Astrocyte (in vitro differentiated cells and primary cell): Measurements from ENCODE around the gene HTR7. TPM values are rescaled to one million over a fixed set of nuclear protein-coding genes. Genes with fewer than 3 reads are reported as not detected.

ENCODE experiments used
- DNase-seq: peaks from one replicate; pipeline ENCODE4 v3.0.0-alpha.2; 2010; ENCODE audit warnings: low read depth
- FAIRE-seq: peaks from 2 replicates; lab custom pipeline; 2011; peaks lifted over from hg19 to GRCh38; lab: Jason Lieb, UNC
- H2AFZ ChIP-seq: 2 replicates; pipeline ENCODE4 v1.6.0; 2012; ENCODE audit warnings: low read depth, low read length, inconsistent platforms
- H3K27ac ChIP-seq: 2 replicates; pipeline ENCODE4 v1.5.1; 2011; ENCODE audit warnings: low read depth, low read length, inconsistent platforms
- H3K27me3 ChIP-seq: 2 replicates; pipeline ENCODE4 v1.6.0; 2011; ENCODE audit warnings: low read length, inconsistent platforms; ENCODE audit not compliant: insufficient read depth
- H3K36me3 ChIP-seq: 2 replicates; pipeline ENCODE4 v1.5.1; 2011; ENCODE audit warnings: low read length, inconsistent platforms; ENCODE audit not compliant: insufficient read depth
- H3K4me1 ChIP-seq: 2 replicates; pipeline ENCODE4 v1.5.1; 2011; ENCODE audit warnings: low read length, inconsistent platforms; ENCODE audit not compliant: insufficient read depth
- H3K4me2 ChIP-seq: 2 replicates; pipeline ENCODE4 v1.6.0; 2012; ENCODE audit warnings: low read length, inconsistent platforms
- H3K4me3 ChIP-seq: 2 replicates; pipeline ENCODE4 v1.5.1; 2011; ENCODE audit warnings: low read depth, mild to moderate bottlenecking, low read length, inconsistent platforms; ENCODE audit not compliant: insufficient read depth
- H3K79me2 ChIP-seq: 2 replicates; pipeline ENCODE4 v1.6.0; 2012; ENCODE audit warnings: mild to moderate bottlenecking, low read length, inconsistent platforms; ENCODE audit not compliant: insufficient read depth
- H3K9ac ChIP-seq: 2 replicates; pipeline ENCODE4 v1.6.0; 2012; ENCODE audit warnings: mild to moderate bottlenecking, low read length, inconsistent platforms
- H3K9me3 ChIP-seq: 2 replicates; pipeline ENCODE4 v1.5.1; 2012; ENCODE audit warnings: low read depth, mild to moderate bottlenecking, low read length, inconsistent platforms; ENCODE audit not compliant: insufficient read depth
- H4K20me1 ChIP-seq: 2 replicates; pipeline ENCODE4 v1.6.0; 2012; ENCODE audit warnings: low read length, inconsistent platforms; ENCODE audit not compliant: insufficient read depth
- H3K27ac Mint-ChIP-seq: one replicate; pipeline ENCODE4 v1.8.0; 2021; ENCODE audit warnings: mild to moderate bottlenecking, mixed read lengths; ENCODE audit not compliant: unreplicated experiment
- H3K27me3 Mint-ChIP-seq: one replicate; pipeline ENCODE4 v1.8.0; 2021; ENCODE audit warnings: low read depth, mixed read lengths; ENCODE audit not compliant: unreplicated experiment
- H3K36me3 Mint-ChIP-seq: one replicate; pipeline ENCODE4 v1.8.0; 2021; ENCODE audit warnings: low read depth, mixed read lengths; ENCODE audit not compliant: unreplicated experiment
- H3K4me1 Mint-ChIP-seq: one replicate; pipeline ENCODE4 v1.8.0; 2021; ENCODE audit warnings: low read depth, mixed read lengths; ENCODE audit not compliant: unreplicated experiment
- H3K4me3 Mint-ChIP-seq: one replicate; pipeline ENCODE4 v1.8.0; 2021; ENCODE audit warnings: mild to moderate bottlenecking, moderate library complexity, mixed read lengths; ENCODE audit not compliant: unreplicated experiment
- H3K9me3 Mint-ChIP-seq: one replicate; pipeline ENCODE4 v1.8.0; 2021; ENCODE audit warnings: mild to moderate bottlenecking, mixed read lengths; ENCODE audit not compliant: unreplicated experiment
- CTCF ChIP-seq: IDR thresholded peaks from 2 replicates; pipeline ENCODE4 v1.5.1; 2011; ENCODE audit warnings: low read depth, mild to moderate bottlenecking, inconsistent platforms, low read length, moderate library complexity; ENCODE audit not compliant: insufficient read depth
- EZH2 ChIP-seq: IDR thresholded peaks from 2 replicates; pipeline ENCODE4 v1.6.1; 2012; ENCODE audit warnings: mild to moderate bottlenecking, low read length, inconsistent platforms; ENCODE audit not compliant: insufficient read depth
- total RNA-seq: library from RNA; stranded (reverse); gene quantifications from 2 replicates; pipeline ENCODE4 v1.2.1, GENCODE V29; 2021

Gene HTR7
- total RNA-seq, 1 donor from 2014 or later: 0.89 TPM

- Mint-ChIP-seq H3K4me3 (no peak overlapping the region), H3K36me3 (peaks cover 2% of the 10 kb centered on the region), H3K27me3 (peaks cover 1% of the 10 kb centered on the region), H3K9me3 (peaks cover 5% of the 10 kb centered on the region), H3K27ac (no peak overlapping the region), H3K4me1 (no peaks in the 10 kb centered on the region)
- H2AFZ ChIP-seq: no peak overlapping the region
- no peak overlapping the region for H3K4me2 ChIP-seq
- H3K27me3 ChIP-seq: no peaks in the 10 kb centered on the region
- H3K27ac ChIP-seq: no peak overlapping the region
- no peaks in the 10 kb centered on the region for H3K9me3 ChIP-seq
- no peaks in the 10 kb centered on the region for H3K4me1 ChIP-seq
- no peaks in the 10 kb centered on the region for H3K36me3 ChIP-seq
- peaks cover 2% of the 10 kb centered on the region for H4K20me1 ChIP-seq
- H3K9ac ChIP-seq: no peak overlapping the region
- DNase-seq: no peak
- no peak for TF ChIP-seq EZH2
- TF ChIP-seq CTCF: no peak
- FAIRE-seq: no peak
- no peaks in the 10 kb centered on the region for H3K79me2 ChIP-seq
- no peak overlapping the region for H3K4me3 ChIP-seq
Measured at GRCh38 chr10:90800232-90800796, 57.5 kb downstream of the HTR7 start.

- no peaks in the 10 kb centered on the region for H3K27me3 ChIP-seq
- H3K9me3 ChIP-seq: no peaks in the 10 kb centered on the region
- no peak overlapping the region for H2AFZ ChIP-seq
- H3K27ac Mint-ChIP-seq: no peak overlapping the region
- DNase-seq (no peak), FAIRE-seq (no peak)
- peaks cover 1% of the 10 kb centered on the region for H3K27me3 Mint-ChIP-seq
- H3K9ac ChIP-seq: no peak overlapping the region
- H3K36me3 Mint-ChIP-seq: peaks cover 2% of the 10 kb centered on the region
- H3K79me2 ChIP-seq: no peaks in the 10 kb centered on the region
- peaks cover 5% of the 10 kb centered on the region for H3K9me3 Mint-ChIP-seq
- H3K4me1 Mint-ChIP-seq: no peaks in the 10 kb centered on the region
- H3K4me3 Mint-ChIP-seq: no peak overlapping the region
- no peak overlapping the region for H3K4me2 ChIP-seq
- H3K27ac ChIP-seq: no peak overlapping the region
- H3K4me1 ChIP-seq: no peaks in the 10 kb centered on the region
- no peak overlapping the region for H3K4me3 ChIP-seq
- no peaks in the 10 kb centered on the region for H3K36me3 ChIP-seq
- TF ChIP-seq EZH2 (no peak), CTCF (no peak)
- peaks cover 2% of the 10 kb centered on the region for H4K20me1 ChIP-seq
Measured at GRCh38 chr10:90799172-90799571, 58.7 kb downstream of the HTR7 start.

DNA sequence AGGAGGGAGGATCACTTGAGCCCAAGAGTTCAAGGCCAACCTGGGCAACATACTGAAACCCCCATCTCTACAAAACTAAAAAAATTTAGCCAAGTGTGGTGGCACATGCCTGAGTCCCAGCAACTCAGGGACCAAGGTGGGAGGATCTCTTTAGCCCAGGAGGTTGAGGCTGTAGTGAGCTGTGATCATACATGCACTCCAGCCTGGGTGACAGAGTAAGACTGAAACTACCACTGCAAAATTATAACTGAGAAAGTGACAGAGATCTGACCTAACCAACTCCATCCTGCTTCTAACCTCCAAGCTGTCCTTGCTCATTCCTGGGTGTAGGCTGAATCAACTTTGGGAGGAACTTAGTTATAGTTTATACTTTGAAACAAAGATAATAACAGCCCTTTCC lies 59.4 kb downstream of the HTR7 start:
- Mint-ChIP-seq H3K27me3 (no peaks in the 10 kb centered on the region), H3K36me3 (peaks cover 2% of the 10 kb centered on the region), H3K9me3 (no peaks in the 10 kb centered on the region), H3K4me3 (no peak overlapping the region), H3K4me1 (no peaks in the 10 kb centered on the region), H3K27ac (no peak overlapping the region)
- H3K79me2 ChIP-seq: no peaks in the 10 kb centered on the region
- no peak for TF ChIP-seq CTCF
- TF ChIP-seq EZH2: no peak
- H3K27me3 ChIP-seq: no peaks in the 10 kb centered on the region
- H2AFZ ChIP-seq: no peak overlapping the region
- H3K36me3 ChIP-seq: no peaks in the 10 kb centered on the region
- H3K4me3 ChIP-seq: no peak overlapping the region
- no peaks in the 10 kb centered on the region for H3K4me1 ChIP-seq
- H4K20me1 ChIP-seq: peaks cover 2% of the 10 kb centered on the region
- no peak overlapping the region for H3K27ac ChIP-seq
- no peak overlapping the region for H3K9ac ChIP-seq
- FAIRE-seq (no peak), DNase-seq (no peak)
- H3K4me2 ChIP-seq: no peak overlapping the region
- no peaks in the 10 kb centered on the region for H3K9me3 ChIP-seq
